Fibroblast of lung (primary cell): ENCODE measurements around the gene FOXF2.

Source experiments
- CTCF ChIP-seq, 2 donors: IDR thresholded peaks in 1 of 2; conservative IDR thresholded peaks in 1 of 2; 1 replicate in 1 of 2; 2 replicates in 1 of 2; pipeline ENCODE4 v1.5.1; 2011 to 2012; ENCODE audit warnings: low read length in 2 of 2, control low read depth in 1 of 2, inconsistent platforms in 1 of 2, low read depth in 1 of 2, mild to moderate bottlenecking in 1 of 2
- EZH2 ChIP-seq: IDR thresholded peaks from 2 replicates; pipeline ENCODE4 v1.5.1; 2012; ENCODE audit warnings: low read length, control low read depth, mild to moderate bottlenecking; ENCODE audit errors: missing control alignments

- TF ChIP-seq CTCF (conservative IDR thresholded peaks at IDR 0.05 in 1 of 2, IDR thresholded peaks at IDR 0.05 in 1 of 2; ENCODE audit: low read depth in 1 of 2, low read length in 2 of 2) = no peak
- TF ChIP-seq EZH2 = no peak
Observed at GRCh38 chr6:1367771-1368170, 21.6 kb upstream of the FOXF2 start.
